ENCODE results near the gene COL25A1.
"Not testable (repeated sequence)": the region's sequence is repeated elsewhere in the genome, so short reads cannot be mapped to it uniquely, and the experiment has no call there.

COL25A1 gene

DNA sequence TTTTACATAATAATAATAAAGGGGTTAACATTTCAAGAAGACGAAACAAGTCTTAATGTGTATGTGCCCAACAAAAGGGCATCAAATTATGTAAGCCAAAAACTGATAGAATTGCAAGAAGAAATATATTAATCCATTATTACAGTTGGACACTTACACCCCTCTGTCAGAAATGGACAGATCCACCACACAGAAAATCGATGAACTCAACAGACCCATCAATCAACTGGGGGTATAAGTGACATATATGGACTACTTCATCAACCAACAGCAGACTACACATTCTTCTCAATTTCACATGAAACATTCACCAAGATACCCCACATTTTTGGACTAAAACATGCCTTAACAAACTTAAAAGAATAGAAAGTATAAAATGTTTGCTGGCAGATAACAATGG, 183.8 kb downstream of the COL25A1 start:
- DNase-seq = no peak

- DNase-seq = no peak
Observed at GRCh38 chr4:109114501-109114900, 188.0 kb downstream of the COL25A1 start.

DNA sequence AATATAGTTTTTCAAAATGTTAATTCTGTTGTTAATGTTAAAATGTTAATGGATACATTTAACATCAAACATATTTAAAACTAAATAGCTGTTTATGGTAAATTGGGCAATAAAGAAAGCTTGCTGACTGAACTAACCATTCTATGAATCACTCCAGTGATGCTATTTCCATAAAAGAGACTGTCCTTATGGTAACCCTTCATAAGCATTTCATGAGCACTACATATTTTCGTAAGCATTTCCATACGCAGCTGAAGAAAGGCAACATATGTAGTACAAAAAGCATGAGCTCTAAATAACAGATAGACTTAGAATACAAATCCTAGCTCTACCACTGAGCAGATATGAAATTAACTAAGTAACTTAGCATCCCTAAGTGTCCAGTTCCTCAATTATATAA, 188.9 kb downstream of the COL25A1 start:
- no peak for DNase-seq

- DNase-seq = no peak
Observed at GRCh38 chr4:109111031-109111430, 191.4 kb downstream of the COL25A1 start.

DNA sequence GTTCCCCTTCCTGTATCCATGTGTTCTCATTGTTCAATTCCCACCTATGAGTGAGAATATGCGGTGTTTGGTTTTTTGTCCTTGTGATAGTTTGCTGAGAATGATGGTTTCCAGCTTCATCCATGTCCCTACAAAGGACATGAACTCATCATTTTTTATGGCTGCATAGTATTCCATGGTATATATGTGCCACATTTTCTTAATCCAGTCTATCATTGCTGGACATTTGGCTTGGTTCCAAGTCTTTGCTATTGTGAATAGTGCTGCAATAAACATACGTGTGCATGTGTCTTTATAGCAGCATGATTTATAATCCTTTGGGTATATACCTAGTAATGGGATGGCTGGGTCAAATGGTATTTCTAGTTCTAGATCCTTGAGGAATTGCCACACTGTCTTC, 194.2 kb downstream of the COL25A1 start:
- not testable (repeated sequence) for DNase-seq

- no peak for DNase-seq
Observed at GRCh38 chr4:109094056-109094455, 208.4 kb downstream of the COL25A1 start.

GRCh38 chr4:109091727-109092409, 210.6 kb downstream of the COL25A1 start:
- DNase-seq = no peak

DNA sequence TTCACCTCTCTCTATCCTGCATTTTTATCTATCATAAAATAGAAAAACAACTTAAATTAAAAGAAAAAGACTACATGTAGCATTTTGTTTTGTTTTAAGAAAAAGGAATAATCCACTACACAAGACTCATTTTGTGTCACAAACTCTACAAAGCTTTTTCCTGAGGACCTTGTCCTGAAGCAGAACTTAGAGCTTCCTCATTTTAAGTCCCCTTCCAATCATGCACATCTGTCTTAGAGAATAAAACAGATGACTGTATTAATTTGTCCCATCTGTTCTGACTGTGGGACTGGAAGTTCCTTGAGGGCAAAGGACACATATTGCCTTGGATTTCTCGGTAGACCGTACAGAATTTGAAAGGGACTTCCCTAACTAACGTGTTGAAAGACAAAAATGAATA, 218.5 kb downstream of the COL25A1 start:
- no peak for DNase-seq

DNA sequence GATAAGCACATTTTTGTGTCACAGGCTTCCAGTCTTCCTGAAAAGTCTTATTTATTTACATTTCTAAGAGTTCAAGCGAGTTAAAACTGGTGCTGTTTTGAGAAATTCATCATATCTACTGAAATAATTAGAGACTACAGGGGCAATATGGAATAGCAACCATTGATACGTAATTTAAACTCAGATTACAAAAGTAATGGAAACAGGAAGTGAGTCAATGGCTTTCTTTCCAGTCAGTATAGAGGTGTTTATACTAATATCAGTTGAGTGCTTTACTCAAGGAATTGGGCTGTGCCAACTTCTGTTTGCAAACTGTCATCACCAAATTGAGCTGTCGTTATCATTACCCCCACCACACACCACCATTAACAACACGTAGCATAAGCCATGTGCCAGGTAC, 222.7 kb downstream of the COL25A1 start:
- no peak for DNase-seq

DNA sequence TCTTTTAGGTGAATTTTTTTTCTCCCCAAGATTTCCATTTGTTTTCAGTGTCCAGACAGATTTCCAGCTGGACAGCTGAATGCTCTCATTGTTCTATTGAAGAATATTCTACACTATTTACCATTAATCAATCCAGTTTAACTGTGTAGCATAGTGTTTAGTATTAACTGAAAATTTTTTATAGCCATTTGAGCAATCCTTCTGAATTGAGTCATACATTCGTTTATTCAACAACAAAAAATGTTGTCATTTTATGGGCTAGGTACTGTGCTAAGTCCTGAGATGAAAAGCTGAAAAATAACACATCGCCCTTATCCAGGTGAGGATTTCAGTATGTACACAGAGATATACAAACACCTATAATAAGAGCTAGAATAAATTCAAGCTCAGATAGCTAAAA, 223.3 kb downstream of the COL25A1 start:
- DNase-seq = no peak

GRCh38 chr4:109078724-109079123, 223.7 kb downstream of the COL25A1 start:
- no peak for DNase-seq

DNA sequence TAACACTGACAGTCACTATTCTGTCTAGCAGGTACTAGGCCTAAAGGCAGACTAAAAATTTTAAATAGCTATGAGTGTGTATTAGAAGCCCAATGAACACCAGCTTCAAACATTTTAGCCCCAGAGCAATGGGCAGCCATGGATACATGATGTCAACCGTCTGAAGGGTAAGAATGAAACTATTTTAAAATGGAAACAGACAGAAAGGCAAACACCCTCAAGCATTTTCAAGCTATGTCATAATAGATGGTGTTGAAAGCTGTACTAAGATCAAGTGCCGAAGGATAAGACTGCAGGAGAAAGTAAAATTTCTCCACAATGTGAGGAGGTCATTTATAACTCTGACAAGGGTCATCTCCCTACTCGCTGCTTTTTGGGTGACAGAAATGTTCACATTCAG, 225.0 kb downstream of the COL25A1 start:
- no peak for DNase-seq

DNA sequence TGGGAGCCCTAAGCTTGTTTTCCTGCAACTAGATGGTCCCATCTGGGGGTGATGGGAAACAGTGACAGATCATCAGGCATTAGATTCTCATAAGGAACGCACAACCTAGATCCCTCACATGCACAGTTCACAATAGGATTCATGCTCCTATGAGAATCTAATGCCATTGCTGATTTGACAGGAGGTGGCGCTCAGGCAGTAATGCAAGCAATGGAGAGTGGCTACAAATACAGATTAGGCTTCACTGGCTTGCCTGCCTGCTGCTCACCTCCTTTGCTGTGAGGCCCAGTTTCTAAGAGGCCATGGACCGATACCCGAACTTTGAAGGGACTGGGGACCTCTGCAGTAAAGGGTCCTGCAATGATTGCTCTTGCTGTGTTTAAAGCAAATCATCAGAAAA, 225.7 kb downstream of the COL25A1 start:
- DNase-seq = not testable (repeated sequence)

GRCh38 chr4:109075621-109076020, 226.8 kb downstream of the COL25A1 start:
- DNase-seq = no peak

DNA sequence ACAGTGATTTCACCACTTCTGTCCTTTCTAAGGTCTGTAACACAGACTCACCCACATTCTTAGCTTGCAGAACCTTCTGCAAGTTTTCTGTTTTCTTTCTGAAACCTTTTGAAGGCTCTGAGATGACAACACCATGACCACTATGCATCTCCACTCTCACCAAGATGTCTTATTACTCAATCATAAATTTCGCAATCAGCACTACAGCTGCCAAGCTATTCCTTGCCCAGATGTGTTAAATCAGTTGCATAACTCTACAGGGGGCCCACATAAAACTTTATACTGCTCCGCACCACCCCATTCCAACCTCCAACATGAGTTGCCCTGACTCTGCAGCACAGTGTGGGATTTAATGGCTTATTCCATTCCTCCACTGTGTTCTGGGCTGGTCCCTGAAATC, 229.9 kb downstream of the COL25A1 start:
- no peak for DNase-seq

DNA sequence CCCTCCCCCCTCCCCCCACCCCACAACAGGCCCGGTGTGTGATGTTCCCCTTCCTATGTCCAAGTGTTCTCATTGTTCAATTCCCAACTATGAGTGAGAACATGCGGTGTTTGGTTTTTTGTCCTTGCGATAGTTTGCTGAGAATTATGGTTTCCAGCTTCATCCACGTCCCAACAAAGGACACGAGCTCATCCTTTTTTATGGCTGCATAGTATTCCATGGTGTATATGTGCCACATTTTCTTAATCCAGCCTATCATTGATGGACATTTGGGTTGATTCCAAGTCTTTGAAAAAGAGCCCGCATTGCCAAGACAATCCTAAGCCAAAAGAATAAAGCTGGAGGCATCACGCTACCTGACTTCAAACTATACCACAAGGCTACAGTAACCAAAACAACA, 231.8 kb downstream of the COL25A1 start:
- not testable (repeated sequence) for DNase-seq

GRCh38 chr4:109067508-109068235, 234.8 kb downstream of the COL25A1 start:
- DNase-seq = no peak

GRCh38 chr4:109065006-109065405, 237.5 kb downstream of the COL25A1 start:
- DNase-seq = no peak

DNA sequence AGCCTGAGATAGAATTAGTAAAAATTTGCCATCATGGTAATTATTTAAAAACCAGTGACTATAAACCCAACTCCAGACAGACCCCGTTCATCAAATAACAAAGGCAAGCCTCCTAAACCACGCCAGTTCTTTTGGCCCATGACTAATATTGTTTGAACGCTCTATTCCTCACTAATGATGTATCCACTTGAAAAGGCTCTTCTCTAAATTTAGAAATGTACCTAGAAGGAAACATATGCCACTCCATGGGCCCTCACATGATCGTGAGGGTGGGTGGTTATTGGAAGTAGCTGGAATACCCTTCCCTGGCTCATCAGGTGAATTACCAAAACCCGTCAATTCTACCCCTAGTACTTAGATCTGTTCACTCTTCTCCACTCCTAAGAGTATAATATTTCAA, 249.2 kb downstream of the COL25A1 start:
- no peak for DNase-seq

DNA sequence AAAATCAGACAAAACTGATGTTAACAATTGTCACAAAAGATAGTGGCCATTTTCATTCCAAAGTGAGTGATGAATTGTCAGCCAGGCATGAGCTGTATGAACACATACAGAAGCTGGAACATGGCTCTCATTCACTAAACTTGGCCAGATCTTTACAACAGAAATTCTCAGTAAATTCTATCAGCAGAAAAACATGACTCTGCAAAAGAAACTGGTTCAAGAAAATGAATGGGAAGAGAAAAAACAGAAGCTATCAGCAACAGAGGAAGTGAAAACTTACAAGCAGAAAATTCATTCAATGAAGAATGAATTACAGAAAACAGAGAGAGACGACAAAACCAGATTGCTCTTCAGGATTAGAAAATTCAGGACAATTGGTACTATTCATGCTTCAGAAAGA, 249.6 kb downstream of the COL25A1 start:
- no peak for DNase-seq

GRCh38 chr4:109051054-109051453, 251.4 kb downstream of the COL25A1 start:
- DNase-seq = no peak

GRCh38 chr4:109049926-109050325, 252.5 kb downstream of the COL25A1 start:
- DNase-seq = no peak

GRCh38 chr4:109046471-109047201, 255.8 kb downstream of the COL25A1 start:
- no peak for DNase-seq

DNA sequence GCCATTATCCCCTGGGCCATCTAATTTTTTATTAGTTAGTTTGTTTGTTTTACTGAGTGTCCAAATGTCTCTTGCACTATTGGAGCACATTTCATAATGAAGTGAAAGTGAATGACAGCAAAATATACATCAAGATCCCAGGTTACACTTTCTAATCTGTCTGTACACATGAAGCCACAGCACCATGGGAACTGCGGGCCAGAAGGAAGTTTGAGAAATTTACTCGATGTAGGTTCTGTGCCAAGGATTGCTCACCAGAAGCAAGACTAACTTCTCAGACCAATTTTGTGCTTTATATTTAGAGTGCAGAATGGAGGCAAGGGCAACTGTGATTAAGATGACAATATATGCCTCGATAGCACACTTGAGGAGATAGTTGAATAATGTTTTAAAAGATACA, 258.0 kb downstream of the COL25A1 start:
- DNase-seq = no peak
